Fibroblast of skin of left quadriceps (primary cell): Measurements from ENCODE around the gene ADAM29.
"Not testable (repeated sequence)": the region's sequence is repeated elsewhere in the genome, so short reads cannot be mapped to it uniquely, and the experiment has no call there.

ENCODE experiments used
- DNase-seq, 2 experiments: peaks; one replicate each; pipeline ENCODE4 v3.0.0-alpha.2; 2013; ENCODE audit warnings: low read depth in 2 of 2

Gene ADAM29

GRCh38 chr4:174918058-174918457 is at the start of gene ADAM29:
ADAM29 (plus strand) TSS chr4:174918358; CDS start chr4:174975526, 57,168 bp downstream.
- no peak for DNase-seq

- DNase-seq, result no peak
Measured at GRCh38 chr4:174869339-174869738, 48.8 kb upstream of the ADAM29 start.

- no peak for DNase-seq
Measured at GRCh38 chr4:174870311-174870710, 47.8 kb upstream of the ADAM29 start.

DNA sequence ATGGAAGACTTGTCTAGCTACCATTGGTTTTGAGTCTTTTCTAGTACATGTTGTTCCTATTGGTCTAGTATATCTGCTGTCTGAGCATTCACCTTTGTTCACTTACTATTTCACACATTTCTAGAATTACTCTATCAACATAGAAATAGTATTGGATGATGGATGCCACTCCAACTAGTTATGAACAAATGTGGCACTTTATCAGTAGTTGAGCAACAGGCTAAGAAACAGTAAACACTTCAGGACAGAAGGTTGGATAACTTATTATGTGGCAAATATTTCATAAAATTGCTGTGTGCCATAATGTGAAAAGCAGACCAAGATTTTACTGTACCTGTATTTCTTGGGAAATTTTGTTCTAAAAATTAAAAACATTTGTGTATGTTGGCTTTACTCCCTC is 46.8 kb upstream of the ADAM29 start:
- no peak for DNase-seq

DNA sequence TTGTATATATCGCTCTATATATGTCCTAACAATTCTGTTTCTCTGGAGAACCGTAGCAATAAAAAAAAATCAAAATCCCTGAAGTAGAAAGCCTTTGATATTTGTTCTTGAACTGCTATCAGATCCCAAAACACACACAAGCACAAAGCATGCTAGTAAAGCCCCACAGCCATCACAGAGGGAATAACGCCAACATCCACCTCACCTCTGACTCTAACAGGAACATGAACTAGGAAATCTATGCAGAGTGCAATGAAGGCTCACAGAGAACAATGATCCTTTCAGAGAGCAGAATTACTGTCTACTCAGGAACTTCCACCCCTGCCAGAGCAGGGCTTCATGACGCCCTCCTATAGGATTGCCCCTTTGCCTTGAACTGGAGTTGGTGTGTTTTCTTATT is 45.0 kb upstream of the ADAM29 start:
- not testable (repeated sequence) for DNase-seq

GRCh38 chr4:174873931-174874330 is 44.2 kb upstream of the ADAM29 start:
- DNase-seq, result no peak

DNA sequence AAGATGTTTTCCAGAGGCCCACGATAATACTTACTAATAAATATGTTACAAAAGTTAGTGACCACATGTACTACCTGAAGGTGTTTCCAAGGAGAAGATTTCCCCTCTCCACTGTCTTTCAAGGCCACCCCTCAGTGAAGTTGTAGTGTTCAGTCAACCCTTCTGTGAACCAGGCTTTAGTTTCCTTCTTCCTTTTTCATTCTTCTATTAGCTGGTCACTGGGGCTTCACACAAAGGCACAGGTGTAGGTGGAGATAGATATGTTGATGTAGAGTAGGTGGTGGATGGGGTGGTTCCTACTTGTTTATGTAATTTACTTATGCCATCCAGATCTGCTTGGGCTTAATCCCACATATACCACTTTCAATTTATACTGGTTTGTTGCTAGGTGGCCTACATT is 43.3 kb upstream of the ADAM29 start:
- DNase-seq, result no peak

GRCh38 chr4:174880001-174880400 is 38.2 kb upstream of the ADAM29 start:
- DNase-seq, result no peak

- no peak for DNase-seq
Measured at GRCh38 chr4:174882317-174882992, 35.7 kb upstream of the ADAM29 start.

DNA sequence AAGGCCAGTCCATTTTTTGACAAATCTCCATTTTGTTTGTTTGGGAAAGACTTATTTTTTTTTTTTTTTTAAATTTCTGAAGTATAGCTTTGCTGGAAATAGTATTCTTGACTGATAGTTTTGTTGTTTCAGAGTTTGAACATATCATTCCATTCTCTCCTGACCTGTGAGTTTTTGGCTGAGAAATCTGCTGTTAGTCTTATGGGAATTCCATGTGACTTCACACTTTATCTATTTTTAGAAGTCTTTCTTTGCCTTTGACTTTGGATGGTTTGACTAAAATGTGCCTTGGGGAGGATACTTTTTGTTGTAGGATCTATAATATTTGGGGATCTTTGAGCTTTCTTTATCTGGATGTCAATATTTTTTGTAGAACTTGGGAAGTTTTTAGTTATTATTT is 10.7 kb upstream of the ADAM29 start:
- no peak for DNase-seq

GRCh38 chr4:174910271-174910670 is 7.9 kb upstream of the ADAM29 start:
- no peak for DNase-seq

GRCh38 chr4:174912919-174913543 is 5.1 kb upstream of the ADAM29 start:
- no peak for DNase-seq

DNA sequence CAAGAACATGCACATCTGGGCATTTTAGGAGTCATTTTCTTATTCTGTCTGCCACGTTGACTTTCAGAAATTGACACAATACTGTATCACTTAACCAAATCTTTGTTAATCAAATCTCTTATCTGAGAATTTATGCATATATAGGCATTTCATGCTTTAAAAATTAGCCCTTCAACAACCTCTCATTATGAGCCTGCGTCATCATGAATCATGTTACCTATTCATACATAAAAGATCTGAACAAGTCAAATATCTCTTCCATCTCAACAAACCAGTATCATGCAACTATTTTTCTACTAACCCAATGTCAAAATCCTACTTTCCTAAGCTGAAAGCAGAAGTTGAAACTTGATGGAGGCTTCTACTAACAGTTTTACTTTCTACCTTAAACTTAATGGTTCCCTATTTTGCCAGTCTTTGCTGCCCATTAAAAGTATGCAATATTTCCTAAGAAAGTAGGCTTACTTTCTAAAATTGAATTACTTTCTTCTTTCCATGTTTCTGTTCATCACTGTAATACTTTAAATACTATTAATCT is 1.8 kb downstream of the ADAM29 start:
- no peak for DNase-seq

- DNase-seq, result no peak
Measured at GRCh38 chr4:174926958-174927357, 8.8 kb downstream of the ADAM29 start.

GRCh38 chr4:174928174-174928573 is 10.0 kb downstream of the ADAM29 start:
- DNase-seq, result no peak

DNA sequence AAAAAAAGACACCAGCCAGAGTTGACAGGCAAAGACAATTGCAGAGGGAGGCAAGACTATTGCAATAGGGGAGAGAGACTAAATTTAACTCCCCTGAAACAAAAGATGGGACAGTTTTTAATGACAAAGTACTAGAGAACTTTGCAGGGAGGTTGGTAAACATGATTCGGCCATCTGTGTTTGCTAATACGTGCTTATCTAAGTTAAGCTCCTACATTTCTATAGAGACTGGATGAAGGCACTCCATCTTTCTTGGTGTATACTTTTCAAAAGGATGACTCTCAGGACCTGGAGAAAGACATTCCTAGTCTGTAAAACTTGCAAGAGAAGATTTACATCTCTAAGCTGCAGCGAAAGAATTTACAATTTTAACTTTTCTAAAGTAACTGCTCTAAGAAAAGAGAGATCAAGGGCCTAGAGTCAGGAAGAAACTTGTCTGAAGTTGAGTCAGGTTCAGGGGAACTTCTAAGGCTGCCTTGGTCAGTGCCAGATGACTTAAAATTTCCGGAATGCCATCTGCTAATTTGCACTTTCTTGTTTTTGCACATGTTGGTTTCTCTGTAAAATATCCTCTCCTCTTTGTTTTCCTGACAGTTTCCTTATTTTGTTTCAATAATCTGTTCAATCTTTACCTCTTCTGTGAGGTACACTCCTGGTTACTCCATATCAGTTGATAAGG is 10.6 kb downstream of the ADAM29 start:
- DNase-seq, result no peak

DNA sequence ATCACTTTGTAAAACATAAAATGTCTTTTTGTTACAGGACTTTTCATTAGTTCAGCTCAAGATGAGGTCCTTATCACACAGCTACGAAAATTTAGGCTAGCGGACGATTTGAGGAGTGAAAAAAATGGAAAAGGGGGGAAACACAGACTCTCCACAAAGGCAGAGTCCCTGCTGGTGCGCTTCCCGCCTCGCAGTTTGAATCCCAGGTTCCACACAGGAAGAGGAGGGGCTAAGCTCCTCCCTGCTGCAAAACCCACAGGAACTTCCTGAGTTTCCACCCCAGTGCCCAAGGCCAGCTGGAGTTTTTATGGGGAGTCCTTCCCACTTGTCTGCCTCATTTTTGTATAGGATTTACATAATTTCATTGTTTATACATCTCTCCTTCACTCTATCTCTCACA is 11.2 kb downstream of the ADAM29 start:
- DNase-seq, result no peak

DNA sequence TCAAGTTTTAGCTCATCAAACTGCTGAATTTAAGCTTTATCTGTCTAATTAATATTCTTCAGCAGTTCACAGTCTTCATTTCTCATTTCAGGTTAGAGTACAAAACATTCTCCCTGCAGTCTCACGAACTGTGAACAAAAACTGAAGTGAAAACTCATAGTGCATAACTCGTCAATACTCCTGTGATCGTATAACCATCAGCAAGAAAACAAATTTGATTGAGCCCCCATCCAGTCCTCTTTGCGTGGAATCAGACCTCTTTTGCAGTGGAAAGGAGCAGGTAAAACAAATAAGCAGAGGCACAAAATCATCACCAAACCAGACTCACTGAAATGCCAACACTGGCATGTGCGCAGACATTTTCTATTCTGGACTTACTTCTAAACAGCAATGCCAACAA is 12.7 kb downstream of the ADAM29 start:
- DNase-seq, result no peak

- no peak for DNase-seq
Measured at GRCh38 chr4:174933083-174933482, 14.9 kb downstream of the ADAM29 start.

DNA sequence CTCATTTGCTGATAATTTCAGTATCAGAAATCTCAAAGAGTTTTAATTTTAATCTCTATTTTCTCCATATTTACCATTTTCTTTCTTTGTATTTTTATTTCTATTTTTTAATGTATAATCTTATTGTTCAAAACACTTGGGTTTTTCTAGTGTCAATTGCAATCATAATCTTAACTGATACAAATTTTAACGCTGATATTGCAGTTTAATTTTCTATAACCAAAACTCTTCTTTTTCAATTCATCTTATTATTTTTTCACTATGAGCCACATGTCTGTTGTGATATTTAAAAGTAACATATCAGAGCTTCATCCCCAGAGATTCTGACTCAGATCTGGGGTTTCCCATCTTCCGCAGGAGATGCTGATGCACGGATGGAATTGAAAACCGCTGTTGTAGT is 16.2 kb downstream of the ADAM29 start:
- DNase-seq, result no peak

- DNase-seq, result no peak
Measured at GRCh38 chr4:174935607-174936006, 17.4 kb downstream of the ADAM29 start.

DNA sequence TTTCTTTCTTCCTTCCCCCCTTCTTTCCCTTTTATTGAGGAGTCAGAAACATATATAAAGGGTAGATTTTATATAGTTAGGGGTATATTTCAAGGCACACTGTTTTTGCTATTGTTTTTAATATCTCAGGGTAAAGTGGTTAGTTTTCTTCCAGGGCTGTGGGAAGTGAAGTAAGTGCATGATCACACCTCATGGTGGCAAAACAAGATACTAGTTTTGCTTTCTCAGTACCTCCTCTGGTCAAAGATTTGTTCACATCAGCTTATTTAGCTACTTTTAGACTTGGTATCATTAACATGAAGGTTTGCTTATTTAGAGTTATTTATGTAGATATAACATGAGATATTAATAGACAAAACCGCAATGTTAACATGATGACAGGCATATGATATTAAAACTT is 21.8 kb downstream of the ADAM29 start:
- no peak for DNase-seq

DNA sequence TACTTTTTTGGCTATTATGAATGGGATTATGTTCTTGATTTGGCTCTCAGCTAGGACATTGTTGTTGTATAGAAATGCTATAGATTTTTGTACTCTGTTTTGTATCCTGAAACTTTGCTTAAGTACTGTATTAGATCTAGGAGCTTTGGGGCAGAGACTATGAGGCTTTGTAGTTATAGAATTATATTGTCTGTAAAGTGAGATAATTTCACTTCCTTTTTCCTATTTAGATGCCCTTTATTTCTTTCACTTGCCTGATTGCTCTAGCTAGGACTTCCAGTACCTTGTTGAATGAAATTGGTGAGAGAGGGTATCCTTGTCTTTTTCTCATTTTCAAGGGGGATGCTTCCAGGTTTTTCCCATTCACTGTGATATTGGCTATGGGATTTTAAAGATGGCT is 28.1 kb downstream of the ADAM29 start:
- DNase-seq, result no peak
